OCI-LY3 (cell line): Measurements from ENCODE around the gene NLRC4.

Experiments used
- EZH2phosphoT487 ChIP-seq: fragments of 200-600 bp; shearing (Covaris generic); IDR thresholded peaks from 2 replicates; pipeline ENCODE4 v1.6.1; 2018; ENCODE audit warnings: antibody characterized with exemption, mixed run types, low read depth
- TF ChIP-seq, protein P1 (sequence below): fragments of 200-600, 300-600 bp; sonication (generic); IDR thresholded peaks from 2 replicates; pipeline ENCODE4 v1.5.1; 2014; ENCODE audit warnings: antibody characterized with exemption, low read length, low read depth

DNA sequence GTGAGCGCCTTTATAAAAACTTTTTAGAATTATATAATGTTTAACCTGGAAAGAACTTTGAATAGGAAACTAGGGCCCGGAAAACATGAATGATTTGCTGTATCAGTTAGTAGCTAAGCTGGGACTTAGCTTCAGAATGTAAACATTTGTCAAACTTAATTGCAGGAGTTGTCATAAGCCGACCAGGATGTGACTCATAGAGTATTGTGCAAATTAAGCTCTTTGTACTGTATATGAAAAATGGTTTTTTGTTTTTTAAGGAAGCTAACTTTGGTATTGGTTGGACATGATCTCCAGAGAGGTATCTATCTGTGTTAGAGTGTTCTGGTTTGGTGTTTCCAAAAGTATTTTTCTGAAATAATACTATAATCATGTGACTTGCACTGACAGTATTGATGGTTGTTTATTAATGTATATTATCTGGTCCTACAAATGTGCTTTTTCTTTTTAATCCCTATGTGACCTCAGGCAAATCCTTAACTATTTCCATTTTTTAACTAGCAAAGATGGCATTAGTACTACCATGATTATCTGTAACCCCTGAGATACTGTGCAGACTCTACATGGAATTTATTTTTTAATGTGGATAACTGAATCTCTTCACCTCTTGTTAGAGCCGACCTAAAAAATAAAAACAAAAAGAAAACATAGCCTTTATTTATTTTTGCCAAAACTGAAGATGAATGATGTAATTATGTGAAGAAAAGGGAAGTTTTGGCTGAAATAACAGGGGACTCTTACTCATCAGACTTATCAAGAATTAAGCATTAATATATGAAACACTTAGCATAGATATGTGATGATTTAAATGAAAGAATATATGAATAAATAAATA, 24.7 kb upstream of the NLRC4 start:
- TF ChIP-seq, protein P1, sequence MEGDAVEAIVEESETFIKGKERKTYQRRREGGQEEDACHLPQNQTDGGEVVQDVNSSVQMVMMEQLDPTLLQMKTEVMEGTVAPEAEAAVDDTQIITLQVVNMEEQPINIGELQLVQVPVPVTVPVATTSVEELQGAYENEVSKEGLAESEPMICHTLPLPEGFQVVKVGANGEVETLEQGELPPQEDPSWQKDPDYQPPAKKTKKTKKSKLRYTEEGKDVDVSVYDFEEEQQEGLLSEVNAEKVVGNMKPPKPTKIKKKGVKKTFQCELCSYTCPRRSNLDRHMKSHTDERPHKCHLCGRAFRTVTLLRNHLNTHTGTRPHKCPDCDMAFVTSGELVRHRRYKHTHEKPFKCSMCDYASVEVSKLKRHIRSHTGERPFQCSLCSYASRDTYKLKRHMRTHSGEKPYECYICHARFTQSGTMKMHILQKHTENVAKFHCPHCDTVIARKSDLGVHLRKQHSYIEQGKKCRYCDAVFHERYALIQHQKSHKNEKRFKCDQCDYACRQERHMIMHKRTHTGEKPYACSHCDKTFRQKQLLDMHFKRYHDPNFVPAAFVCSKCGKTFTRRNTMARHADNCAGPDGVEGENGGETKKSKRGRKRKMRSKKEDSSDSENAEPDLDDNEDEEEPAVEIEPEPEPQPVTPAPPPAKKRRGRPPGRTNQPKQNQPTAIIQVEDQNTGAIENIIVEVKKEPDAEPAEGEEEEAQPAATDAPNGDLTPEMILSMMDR, result no peak
- TF ChIP-seq EZH2phosphoT487, result no peak
